BE2C (cell line): ENCODE results near the gene HLF.

Source experiments
- DNase-seq: peaks from one replicate; pipeline ENCODE4 v3.0.0-alpha.2; 2020
- H3K27me3 ChIP-seq: fragments of 250-450 bp; sonication (Bioruptor Pico); 2 replicates; pipeline ENCODE4 v1.5.1; 2020; ENCODE audit warnings: mild to moderate bottlenecking
- H3K36me3 ChIP-seq: fragments of 250-450 bp; sonication (Bioruptor Pico); 2 replicates; pipeline ENCODE4 v1.5.1; 2020; ENCODE audit warnings: mild to moderate bottlenecking
- H3K4me1 ChIP-seq: fragments of 250-450 bp; sonication (Bioruptor Pico); 2 replicates; pipeline ENCODE4 v1.5.1; 2020
- H3K4me3 ChIP-seq: 2 replicates; pipeline ENCODE4 v1.5.1; 2011; ENCODE audit warnings: low read depth, low read length
- H3K9me3 ChIP-seq: fragments of 250-450 bp; sonication (Bioruptor Pico); 2 replicates; pipeline ENCODE4 v1.5.1; 2020
- TF ChIP-seq, protein P1 (sequence below): IDR thresholded peaks from 2 replicates; pipeline ENCODE4 v1.5.1; 2012; ENCODE audit warnings: mild to moderate bottlenecking, low read depth, low read length

The HLF gene

DNA sequence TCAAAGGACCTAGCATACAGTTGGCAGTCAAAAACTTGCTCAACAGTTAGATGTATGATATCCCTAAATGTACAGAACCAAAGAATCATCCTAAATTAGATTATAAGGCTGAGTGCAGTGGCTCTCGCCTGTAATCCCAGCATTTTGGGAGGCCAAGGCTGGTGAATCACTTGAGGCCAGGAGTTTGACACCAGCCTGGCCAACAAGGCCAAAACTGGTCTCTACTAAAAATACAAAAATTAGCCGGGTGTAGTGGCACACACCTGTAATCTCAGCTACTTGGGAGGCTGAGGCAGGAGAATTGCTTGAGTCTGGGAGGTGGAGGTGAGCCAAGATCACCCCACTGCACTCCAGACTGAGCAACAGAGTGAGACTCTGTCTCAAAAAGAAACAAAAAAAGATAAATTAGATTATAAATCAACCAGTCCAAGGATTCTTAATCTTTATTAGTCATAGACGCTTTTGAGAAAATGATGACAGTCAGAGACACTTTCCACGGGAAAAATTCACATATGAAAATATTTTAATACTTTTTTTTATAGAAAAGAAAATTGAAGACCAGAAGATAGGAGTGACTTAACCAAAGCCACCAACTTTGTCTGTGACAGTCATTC is 79.2 kb downstream of the HLF start:
- Histone ChIP-seq H3K9me3 (no peaks in the 10 kb centered on the region), H3K4me1 (peaks cover 4% of the 10 kb centered on the region), H3K36me3 (no peaks in the 10 kb centered on the region), H3K4me3 (no peak overlapping the region), H3K27me3 (no peaks in the 10 kb centered on the region)
- DNase-seq = no peak
- TF ChIP-seq, protein P1, sequence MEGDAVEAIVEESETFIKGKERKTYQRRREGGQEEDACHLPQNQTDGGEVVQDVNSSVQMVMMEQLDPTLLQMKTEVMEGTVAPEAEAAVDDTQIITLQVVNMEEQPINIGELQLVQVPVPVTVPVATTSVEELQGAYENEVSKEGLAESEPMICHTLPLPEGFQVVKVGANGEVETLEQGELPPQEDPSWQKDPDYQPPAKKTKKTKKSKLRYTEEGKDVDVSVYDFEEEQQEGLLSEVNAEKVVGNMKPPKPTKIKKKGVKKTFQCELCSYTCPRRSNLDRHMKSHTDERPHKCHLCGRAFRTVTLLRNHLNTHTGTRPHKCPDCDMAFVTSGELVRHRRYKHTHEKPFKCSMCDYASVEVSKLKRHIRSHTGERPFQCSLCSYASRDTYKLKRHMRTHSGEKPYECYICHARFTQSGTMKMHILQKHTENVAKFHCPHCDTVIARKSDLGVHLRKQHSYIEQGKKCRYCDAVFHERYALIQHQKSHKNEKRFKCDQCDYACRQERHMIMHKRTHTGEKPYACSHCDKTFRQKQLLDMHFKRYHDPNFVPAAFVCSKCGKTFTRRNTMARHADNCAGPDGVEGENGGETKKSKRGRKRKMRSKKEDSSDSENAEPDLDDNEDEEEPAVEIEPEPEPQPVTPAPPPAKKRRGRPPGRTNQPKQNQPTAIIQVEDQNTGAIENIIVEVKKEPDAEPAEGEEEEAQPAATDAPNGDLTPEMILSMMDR = no peak

DNA sequence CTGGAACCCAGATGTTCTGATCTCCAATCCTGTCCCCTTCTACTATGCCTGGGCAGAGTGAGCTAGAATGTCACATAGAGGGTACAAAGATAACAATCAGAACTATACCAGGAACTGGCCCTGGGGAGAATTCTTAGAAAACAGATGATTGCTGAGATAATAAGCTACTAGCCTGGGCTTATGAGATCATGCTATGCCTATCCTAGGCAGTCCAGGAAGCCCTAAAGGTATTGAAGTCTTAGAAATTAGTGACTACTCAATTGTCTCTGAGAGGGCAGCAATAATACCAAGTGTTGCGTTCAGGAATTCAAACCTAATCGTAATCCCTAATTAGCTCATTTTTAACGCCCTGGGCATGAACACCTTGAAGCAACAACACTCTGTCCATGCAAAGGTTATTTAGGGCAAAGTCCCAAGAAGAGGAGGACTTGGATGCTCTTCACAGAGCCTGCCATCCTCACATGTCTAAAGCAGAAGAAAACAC is 79.8 kb downstream of the HLF start:
- no peak for DNase-seq
- no peaks in the 10 kb centered on the region for H3K36me3 ChIP-seq
- no peaks in the 10 kb centered on the region for H3K27me3 ChIP-seq
- no peak overlapping the region for H3K4me3 ChIP-seq
- TF ChIP-seq, protein P1 = no peak
- no peaks in the 10 kb centered on the region for H3K9me3 ChIP-seq
- peaks cover 4% of the 10 kb centered on the region for H3K4me1 ChIP-seq

DNA sequence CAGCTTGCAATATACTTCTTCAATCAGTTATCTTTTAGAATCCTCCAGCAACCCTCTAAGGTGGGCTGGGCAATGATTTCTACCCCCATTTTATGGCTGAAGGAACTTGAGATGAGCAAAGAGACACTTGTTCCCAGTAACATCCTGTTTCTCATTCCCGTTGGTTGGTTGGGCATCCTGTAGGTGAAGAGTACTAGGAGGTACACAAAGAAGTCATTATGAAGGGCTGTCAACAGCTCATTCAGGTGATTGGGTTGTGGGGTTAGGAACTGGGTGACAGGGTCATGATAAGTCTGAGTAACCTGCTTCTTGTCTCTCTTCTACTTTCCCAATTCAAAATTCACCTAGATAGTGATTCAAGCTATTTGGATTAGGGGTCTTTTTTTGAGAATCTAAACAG is 80.4 kb downstream of the HLF start:
- no peaks in the 10 kb centered on the region for H3K9me3 ChIP-seq
- H3K4me1 ChIP-seq = peaks cover 4% of the 10 kb centered on the region
- H3K27me3 ChIP-seq = no peaks in the 10 kb centered on the region
- TF ChIP-seq, protein P1 = no peak
- no peaks in the 10 kb centered on the region for H3K36me3 ChIP-seq
- H3K4me3 ChIP-seq = no peak overlapping the region
- DNase-seq = no peak

DNA sequence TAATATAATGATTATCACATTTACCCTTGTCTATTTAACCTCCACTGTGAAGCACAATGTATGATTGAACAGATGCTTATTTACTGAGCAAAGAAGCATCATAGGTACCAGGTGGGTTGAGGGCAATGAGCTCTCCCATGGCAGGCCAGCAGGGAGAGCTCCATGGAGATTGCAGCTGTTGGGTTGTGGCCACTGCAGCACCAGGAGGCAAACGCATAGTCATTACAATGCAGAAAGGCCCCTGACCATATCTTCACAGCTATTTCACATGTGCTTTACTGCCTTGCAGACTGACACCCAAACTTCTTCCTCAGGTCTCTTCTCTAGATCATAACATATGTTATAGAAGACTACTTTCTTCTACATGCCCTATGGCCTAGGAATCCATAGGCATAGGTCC is 81.9 kb downstream of the HLF start:
- H3K9me3 ChIP-seq = no peaks in the 10 kb centered on the region
- no peak overlapping the region for H3K4me3 ChIP-seq
- H3K27me3 ChIP-seq = no peaks in the 10 kb centered on the region
- H3K36me3 ChIP-seq = no peaks in the 10 kb centered on the region
- no peak for DNase-seq
- H3K4me1 ChIP-seq = peaks cover 4% of the 10 kb centered on the region
- TF ChIP-seq, protein P1 = no peak

DNA sequence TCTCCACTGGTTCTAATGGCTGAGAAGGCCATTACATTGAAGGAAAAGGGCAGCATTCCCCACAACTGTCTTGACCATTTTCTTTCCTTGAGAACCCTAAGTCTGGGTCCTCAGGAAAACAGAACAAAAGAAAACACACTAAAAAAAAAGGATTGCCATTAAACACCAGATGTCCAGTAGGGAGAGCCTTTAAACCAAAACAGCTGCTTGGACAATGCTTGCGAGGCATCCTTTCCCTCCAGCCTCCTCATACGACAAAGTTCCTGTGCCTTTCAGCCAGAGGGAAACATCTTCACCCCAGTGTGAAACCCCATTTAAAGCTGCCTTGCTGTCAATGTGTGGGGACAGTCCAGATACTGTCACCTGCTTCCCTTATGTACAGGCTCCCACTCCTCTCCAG is 82.6 kb downstream of the HLF start:
- no peaks in the 10 kb centered on the region for H3K36me3 ChIP-seq
- no peak for DNase-seq
- peaks cover 4% of the 10 kb centered on the region for H3K4me1 ChIP-seq
- no peaks in the 10 kb centered on the region for H3K9me3 ChIP-seq
- TF ChIP-seq, protein P1 = no peak
- no peak overlapping the region for H3K4me3 ChIP-seq
- no peaks in the 10 kb centered on the region for H3K27me3 ChIP-seq

DNA sequence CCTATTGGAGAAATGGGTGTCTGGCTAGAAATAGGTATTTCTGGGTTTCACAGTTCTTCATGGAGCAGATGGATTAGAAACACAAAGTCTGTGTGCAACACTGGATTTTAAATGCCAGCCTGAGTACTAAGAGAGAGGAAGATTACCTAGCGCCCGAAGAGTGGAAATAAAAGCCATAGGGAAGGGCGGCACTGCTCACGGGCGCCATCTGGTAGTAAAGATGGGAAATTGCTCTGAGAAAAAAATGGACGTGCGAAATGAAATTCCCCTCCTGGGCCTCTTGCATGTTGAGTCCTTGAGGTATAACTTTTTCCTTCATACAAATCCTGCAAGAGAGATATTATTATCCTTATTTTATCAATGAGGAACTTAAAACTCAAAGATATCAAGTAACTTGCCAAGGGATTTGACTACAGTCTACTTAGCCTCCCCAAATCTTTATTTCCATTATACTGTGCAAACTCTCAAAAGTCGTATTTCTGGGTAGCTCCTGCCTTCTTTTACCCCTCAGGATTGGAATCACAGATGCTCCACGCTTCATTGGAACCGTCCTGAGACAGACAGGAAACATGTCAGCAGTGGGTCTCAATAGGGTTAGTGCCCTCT is 84.1 kb downstream of the HLF start:
- DNase-seq = peak; percentile 43
- Histone ChIP-seq H3K4me3 (no peak overlapping the region), H3K4me1 (peaks cover 4% of the 10 kb centered on the region), H3K27me3 (no peaks in the 10 kb centered on the region), H3K36me3 (no peaks in the 10 kb centered on the region), H3K9me3 (no peaks in the 10 kb centered on the region)
- TF ChIP-seq, protein P1 = peak; percentile 91
